ENCODE data around the gene CHRDL1. TPM values are rescaled to one million over a fixed set of nuclear protein-coding genes. Genes with fewer than 3 reads are reported as not detected.
"Not testable (repeated sequence)": the region's sequence is repeated elsewhere in the genome, so short reads cannot be mapped to it uniquely, and the experiment has no call there.

Gene CHRDL1
- total RNA-seq, 1 donor, result 8.0 TPM

- no peak for TF ChIP-seq CTCF (IDR thresholded peaks at IDR 0.05; ENCODE audit: extremely low read depth, low read depth, low read length)
- no peaks in the 10 kb centered on the region for H3K79me2 ChIP-seq (ENCODE audit: insufficient read depth, low read length)
- no peak overlapping the region for H2AFZ ChIP-seq (ENCODE audit: low read length)
- H3K4me2 ChIP-seq (ENCODE audit: insufficient read depth, low read length), result no peak overlapping the region
- no peaks in the 10 kb centered on the region for H3K9me3 ChIP-seq (ENCODE audit: low read depth, low read length)
- DNase-seq (ENCODE audit: insufficient read length, low spot score, missing footprints), result no peak
- H3K27ac ChIP-seq (ENCODE audit: low read depth, low read length), result no peak overlapping the region
- H4K20me1 ChIP-seq (ENCODE audit: insufficient read depth, low read length), result no peaks in the 10 kb centered on the region
- H3K27me3 ChIP-seq (ENCODE audit: insufficient read depth, low read length), result peaks cover 6% of the 10 kb centered on the region
- no peaks in the 10 kb centered on the region for H3K4me1 ChIP-seq (ENCODE audit: insufficient read depth, low read length)
- H3K4me3 ChIP-seq (ENCODE audit: insufficient read depth, low read length), result no peak overlapping the region
- H3K36me3 ChIP-seq (ENCODE audit: insufficient read depth, low read length), result no peaks in the 10 kb centered on the region
These were observed 30.4 kb upstream of the CHRDL1 start for GRCh38 chrX:110825972-110826371.

- not testable (repeated sequence) for DNase-seq (ENCODE audit: insufficient read length, low spot score, missing footprints); H3K27ac ChIP-seq (ENCODE audit: low read depth, low read length); H3K4me1 ChIP-seq (ENCODE audit: insufficient read depth, low read length); H3K4me3 ChIP-seq (ENCODE audit: insufficient read depth, low read length); H2AFZ ChIP-seq (ENCODE audit: low read length); H3K79me2 ChIP-seq (ENCODE audit: insufficient read depth, low read length); H3K36me3 ChIP-seq (ENCODE audit: insufficient read depth, low read length); H3K9me3 ChIP-seq (ENCODE audit: low read depth, low read length); H3K4me2 ChIP-seq (ENCODE audit: insufficient read depth, low read length); H4K20me1 ChIP-seq (ENCODE audit: insufficient read depth, low read length)
- peaks cover 15% of the 10 kb centered on the region for H3K27me3 ChIP-seq (ENCODE audit: insufficient read depth, low read length)
These were observed 20.9 kb upstream of the CHRDL1 start for GRCh38 chrX:110816543-110816942.

DNA sequence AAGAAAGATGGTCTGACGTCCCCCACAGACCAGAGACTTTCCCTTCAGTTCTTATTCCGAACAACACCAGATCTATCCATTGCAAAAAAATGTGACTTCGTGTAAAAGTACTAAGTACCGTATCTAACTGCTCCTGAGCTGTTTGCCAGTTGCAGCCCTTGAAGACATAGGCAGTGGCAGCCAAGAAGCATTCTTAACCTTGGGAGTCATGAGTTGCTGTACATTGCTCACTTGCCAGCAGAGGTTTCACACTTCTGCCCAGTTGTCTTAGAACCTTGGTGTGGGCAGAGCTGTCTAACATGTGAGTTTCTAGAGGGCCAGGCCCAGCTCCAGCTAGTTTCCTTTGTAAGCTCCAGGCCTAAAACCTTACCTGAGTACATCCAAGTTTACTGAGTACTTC is 10.5 kb upstream of the CHRDL1 start:
- no peak overlapping the region for H3K27ac ChIP-seq (ENCODE audit: low read depth, low read length)
- no peaks in the 10 kb centered on the region for H3K79me2 ChIP-seq (ENCODE audit: insufficient read depth, low read length)
- H4K20me1 ChIP-seq (ENCODE audit: insufficient read depth, low read length), result no peaks in the 10 kb centered on the region
- peaks cover 7% of the 10 kb centered on the region for H3K4me1 ChIP-seq (ENCODE audit: insufficient read depth, low read length)
- TF ChIP-seq CTCF (IDR thresholded peaks at IDR 0.05; ENCODE audit: extremely low read depth, low read depth, low read length), result no peak
- peaks cover 44% of the 10 kb centered on the region for H3K27me3 ChIP-seq (ENCODE audit: insufficient read depth, low read length)
- no peak overlapping the region for H3K4me2 ChIP-seq (ENCODE audit: insufficient read depth, low read length)
- DNase-seq (ENCODE audit: insufficient read length, low spot score, missing footprints), result no peak
- no peaks in the 10 kb centered on the region for H3K9me3 ChIP-seq (ENCODE audit: low read depth, low read length)
- H3K4me3 ChIP-seq (ENCODE audit: insufficient read depth, low read length), result no peak overlapping the region
- no peak overlapping the region for H2AFZ ChIP-seq (ENCODE audit: low read length)
- no peaks in the 10 kb centered on the region for H3K36me3 ChIP-seq (ENCODE audit: insufficient read depth, low read length)

DNA sequence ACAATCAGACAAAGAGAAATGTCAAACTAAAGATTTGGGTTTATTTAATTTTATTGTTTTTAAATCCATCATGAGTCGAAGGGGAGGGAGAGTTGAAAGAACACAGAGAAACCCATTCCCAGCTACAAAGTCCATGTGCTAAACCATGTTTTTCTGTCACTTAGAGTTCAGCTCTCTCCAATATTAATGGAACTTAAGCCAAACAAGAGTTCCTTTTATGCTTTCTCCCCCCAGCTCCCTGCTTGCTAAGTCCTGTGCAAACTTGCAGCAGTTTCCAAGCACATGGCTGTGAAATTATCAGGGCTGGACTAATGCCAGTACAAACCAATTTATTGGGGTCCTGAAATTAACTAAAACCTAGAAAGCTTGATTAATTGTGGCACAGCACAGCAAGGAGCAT is 9.7 kb upstream of the CHRDL1 start:
- H3K79me2 ChIP-seq (ENCODE audit: insufficient read depth, low read length), result no peaks in the 10 kb centered on the region
- H3K36me3 ChIP-seq (ENCODE audit: insufficient read depth, low read length), result no peaks in the 10 kb centered on the region
- no peak overlapping the region for H3K4me3 ChIP-seq (ENCODE audit: insufficient read depth, low read length)
- H3K9me3 ChIP-seq (ENCODE audit: low read depth, low read length), result no peaks in the 10 kb centered on the region
- peaks cover 7% of the 10 kb centered on the region for H3K4me1 ChIP-seq (ENCODE audit: insufficient read depth, low read length)
- H2AFZ ChIP-seq (ENCODE audit: low read length), result no peak overlapping the region
- no peak for DNase-seq (ENCODE audit: insufficient read length, low spot score, missing footprints)
- no peak overlapping the region for H3K27ac ChIP-seq (ENCODE audit: low read depth, low read length)
- H3K27me3 ChIP-seq (ENCODE audit: insufficient read depth, low read length), result peaks cover 43% of the 10 kb centered on the region
- no peak overlapping the region for H3K4me2 ChIP-seq (ENCODE audit: insufficient read depth, low read length)
- no peaks in the 10 kb centered on the region for H4K20me1 ChIP-seq (ENCODE audit: insufficient read depth, low read length)
- no peak for TF ChIP-seq CTCF (IDR thresholded peaks at IDR 0.05; ENCODE audit: extremely low read depth, low read depth, low read length)
